H1 (cell line): Measurements from ENCODE around the gene PML. TPM values are rescaled to one million over a fixed set of nuclear protein-coding genes. Genes with fewer than 3 reads are reported as not detected.

Source experiments
- CTCF ChIA-PET: fragments of 300-600 bp; sonication (Branson Sonifier 250); formaldehyde crosslinking; loops from one replicate; lab custom pipeline; 2021; ENCODE audit not compliant: partially characterized antibody; lab: Charles Lee
- POLR2A ChIA-PET: fragments of 300-600 bp; sonication (Branson Sonifier 250); formaldehyde crosslinking; loops from one replicate; lab custom pipeline; 2021; ENCODE audit warnings: inconsistent platforms; ENCODE audit not compliant: partially characterized antibody; lab: Charles Lee
- DNase-seq, 2 experiments: peaks; one replicate each; pipeline versions ENCODE4 v3.0.0 to v3.0.0-alpha.2; 2010 to 2022; ENCODE audit warnings: low spot score in 2 of 2, low read depth in 1 of 2, mixed read lengths in 1 of 2
- FAIRE-seq: peaks from 2 replicates; lab custom pipeline; 2011; peaks lifted over from hg19 to GRCh38; lab: Jason Lieb, UNC
- H2AFZ ChIP-seq: 2 replicates; pipeline ENCODE4 v1.8.1; 2012; ENCODE audit warnings: low read length, inconsistent platforms
- H2AK5ac ChIP-seq: 2 replicates; pipeline ENCODE4 v1.6.1; 2013; ENCODE audit warnings: low read depth, low read length
- H2BK120ac ChIP-seq: replicated peaks from 2 replicates; pipeline ENCODE3; 2013; ENCODE audit warnings: low read depth, low read length, inconsistent platforms
- H2BK12ac ChIP-seq: 2 replicates; pipeline ENCODE4 v1.6.1; 2013; ENCODE audit warnings: low read depth, low read length
- H2BK15ac ChIP-seq: 2 replicates; pipeline ENCODE4 v1.6.1; 2013; ENCODE audit warnings: low read length
- H2BK20ac ChIP-seq: 2 replicates; pipeline ENCODE4 v1.6.1; 2013; ENCODE audit warnings: low read length
- H2BK5ac ChIP-seq: 2 replicates; pipeline ENCODE4 v1.6.1; 2013; ENCODE audit warnings: low read depth, low read length
- H3K14ac ChIP-seq: 2 replicates; pipeline ENCODE4 v1.6.1; 2013; ENCODE audit warnings: inconsistent platforms; ENCODE audit not compliant: insufficient read length
- H3K18ac ChIP-seq: 2 replicates; pipeline ENCODE4 v1.6.1; 2013; ENCODE audit warnings: low read length; ENCODE audit errors: extremely low read depth
- H3K23ac ChIP-seq: 2 replicates; pipeline ENCODE4 v1.6.1; 2013; ENCODE audit warnings: inconsistent platforms; ENCODE audit not compliant: insufficient read length
- H3K23me2 ChIP-seq: 2 replicates; pipeline ENCODE4 v1.6.1; 2013; ENCODE audit warnings: low read depth, low read length
- H3K27ac ChIP-seq: 2 replicates; pipeline ENCODE4 v1.6.1; 2011; ENCODE audit warnings: low read depth, low read length, inconsistent platforms
- H3K27me3 ChIP-seq, 4 experiments: replicated peaks in 1 of 4; 1 replicate in 1 of 4; 2 replicates in 3 of 4; pipeline versions ENCODE4 v1.6.1 to v1.8.1; 2011 to 2013; ENCODE audit warnings: low read length in 3 of 4, mild to moderate bottlenecking in 3 of 4, inconsistent platforms in 2 of 4, mixed read lengths in 2 of 4, moderate library complexity in 1 of 4; ENCODE audit not compliant: control insufficient read depth in 3 of 4, insufficient read depth in 3 of 4; ENCODE audit errors: extremely low read depth in 1 of 4
- H3K36me3 ChIP-seq, 4 experiments: 2 replicates each; pipeline versions ENCODE4 v1.6.1 to v1.8.1; 2011 to 2013; ENCODE audit warnings: mild to moderate bottlenecking in 4 of 4, low read length in 3 of 4, moderate library complexity in 2 of 4, control low read depth in 1 of 4, inconsistent platforms in 1 of 4; ENCODE audit not compliant: insufficient read depth in 4 of 4, control insufficient read depth in 2 of 4
- H3K4ac ChIP-seq: replicated peaks from 2 replicates; pipeline ENCODE3; 2013; ENCODE audit warnings: low read length, low read depth, mixed read lengths, inconsistent platforms; ENCODE audit not compliant: insufficient read length
- H3K4me1 ChIP-seq, 4 experiments: replicated peaks in 1 of 4; 1 replicate in 1 of 4; 2 replicates in 3 of 4; pipeline versions ENCODE4 v1.6.1 to v1.8.1; 2011 to 2013; ENCODE audit warnings: low read length in 3 of 4, inconsistent platforms in 2 of 4, mixed read lengths in 1 of 4; ENCODE audit not compliant: insufficient read depth in 4 of 4, control insufficient read depth in 3 of 4
- H3K4me2 ChIP-seq, 2 experiments: 2 replicates each; pipeline versions ENCODE4 v1.6.1 to v1.8.1; 2011 to 2013; ENCODE audit warnings: low read depth in 2 of 2, low read length in 2 of 2, control low read depth in 1 of 2, inconsistent platforms in 1 of 2, mild to moderate bottlenecking in 1 of 2; ENCODE audit not compliant: insufficient read depth in 1 of 2
- H3K4me3 ChIP-seq, 4 experiments: fragments of 200-600, 300-600 bp in 1 of 4; sonication (generic), shearing (Covaris generic), sonication (Bioruptor Twin) in 1 of 4; 2 replicates each; pipeline versions ENCODE4 v1.5.1 to v1.8.1; 2011 to 2016; ENCODE audit warnings: low read length in 4 of 4, low read depth in 3 of 4, control low read depth in 2 of 4, inconsistent platforms in 2 of 4, mild to moderate bottlenecking in 2 of 4, mixed read lengths in 1 of 4, moderate library complexity in 1 of 4; ENCODE audit not compliant: insufficient read depth in 2 of 4; ENCODE audit errors: extremely low read depth in 1 of 4
- H3K56ac ChIP-seq: replicated peaks from 2 replicates; pipeline ENCODE3; 2013; ENCODE audit warnings: low read depth, mild to moderate bottlenecking, mixed read lengths, low read length, inconsistent platforms; ENCODE audit not compliant: insufficient read length
- H3K79me1 ChIP-seq: 2 replicates; pipeline ENCODE4 v1.6.1; 2013; ENCODE audit warnings: low read depth, low read length, control low read depth
- H3K79me2 ChIP-seq, 2 experiments: 2 replicates each; pipeline versions ENCODE4 v1.6.1 to v1.8.1; 2012 to 2013; ENCODE audit warnings: low read length in 2 of 2, mild to moderate bottlenecking in 2 of 2, inconsistent platforms in 1 of 2; ENCODE audit not compliant: insufficient read depth in 2 of 2, control insufficient read depth in 1 of 2
- H3K9ac ChIP-seq, 4 experiments: replicated peaks in 1 of 4; 1 replicate in 1 of 4; 2 replicates in 3 of 4; pipeline versions ENCODE4 v1.6.1 to v1.8.1; 2011 to 2013; ENCODE audit warnings: low read depth in 3 of 4, low read length in 3 of 4, control low read depth in 2 of 4, mild to moderate bottlenecking in 2 of 4, moderate library complexity in 2 of 4, inconsistent platforms in 1 of 4; ENCODE audit errors: extremely low read depth in 1 of 4
- H3K9me3 ChIP-seq, 2 experiments: 2 replicates each; pipeline versions ENCODE4 v1.6.1 to v1.8.1; 2012 to 2013; ENCODE audit warnings: mild to moderate bottlenecking in 2 of 2, moderate library complexity in 2 of 2, control low read depth in 1 of 2, inconsistent platforms in 1 of 2, low read depth in 1 of 2, low read length in 1 of 2, mixed read lengths in 1 of 2; ENCODE audit not compliant: insufficient read depth in 2 of 2
- H4K20me1 ChIP-seq, 2 experiments: replicated peaks in 1 of 2; 2 replicates each; pipeline versions ENCODE3 to v1.8.1; 2011 to 2013; ENCODE audit warnings: inconsistent platforms in 2 of 2, low read length in 2 of 2, mild to moderate bottlenecking in 1 of 2; ENCODE audit not compliant: insufficient read depth in 2 of 2, control insufficient read depth in 1 of 2
- H4K5ac ChIP-seq: 2 replicates; pipeline ENCODE4 v1.6.1; 2013; ENCODE audit warnings: low read length, low read depth, mixed read lengths, inconsistent platforms; ENCODE audit not compliant: insufficient read length
- H4K8ac ChIP-seq: 2 replicates; pipeline ENCODE4 v1.8.0; 2013; ENCODE audit warnings: mild to moderate bottlenecking, moderate library complexity, low read length, inconsistent platforms; ENCODE audit not compliant: insufficient read depth; ENCODE audit errors: extremely low read depth
- H4K91ac ChIP-seq: replicated peaks from 2 replicates; pipeline ENCODE3; 2013; ENCODE audit warnings: low read length, mixed read lengths, inconsistent platforms; ENCODE audit not compliant: insufficient read length
- CBX5 ChIP-seq: fragments of 300-800, 300-1000 bp; sonication (generic); IDR thresholded peaks from 2 replicates; pipeline ENCODE4 v1.7.1; 2016; ENCODE audit warnings: antibody characterized with exemption, low read length, low read depth
- CHD2 ChIP-seq: IDR thresholded peaks from 2 replicates; pipeline ENCODE4 v1.6.1; 2012; ENCODE audit warnings: low read length, improper control_type of control experiment
- CREB1 ChIP-seq: IDR thresholded peaks from 2 replicates; pipeline ENCODE4 v1.6.1; 2012; ENCODE audit warnings: inconsistent platforms
- JUN ChIP-seq: IDR thresholded peaks from 2 replicates; pipeline ENCODE4 v1.6.1; 2011; ENCODE audit warnings: low read depth, mild to moderate bottlenecking, improper control_type of control experiment, low read length
- MAFK ChIP-seq: IDR thresholded peaks from 2 replicates; pipeline ENCODE4 v1.6.1; 2012; ENCODE audit warnings: low read depth, mild to moderate bottlenecking, improper control_type of control experiment, low read length
- POU5F1 ChIP-seq: IDR thresholded peaks from 2 replicates; pipeline ENCODE4 v1.6.1; 2011; ENCODE audit warnings: low read depth, mild to moderate bottlenecking, low read length, moderate library complexity
- RNF2 ChIP-seq: fragments of 200-900, 300-1000 bp; sonication (generic); IDR thresholded peaks from 2 replicates; pipeline ENCODE4 v1.7.1; 2016; ENCODE audit warnings: borderline replicate concordance, low read depth, mild to moderate bottlenecking, antibody characterized with exemption, low read length; ENCODE audit not compliant: poor library complexity, severe bottlenecking; ENCODE audit errors: missing control alignments
- RXRA ChIP-seq: IDR thresholded peaks from 2 replicates; pipeline ENCODE4 v1.6.1; 2011; ENCODE audit warnings: low read depth, mild to moderate bottlenecking, low read length, moderate library complexity; ENCODE audit not compliant: insufficient read depth
- SIX5 ChIP-seq: IDR thresholded peaks from 2 replicates; pipeline ENCODE4 v1.6.1; 2011; ENCODE audit warnings: mild to moderate bottlenecking, low read depth, low read length
- WGBS, 2 experiments: shearing (Covaris generic) in 1 of 2; methylation state at CpG; one replicate each; pipeline versions ENCODE4 v1.1.6 to v1.1.7; 2013 to 2015; ENCODE audit warnings: low lambda C conversion rate in 2 of 2, mixed read lengths in 2 of 2, inconsistent platforms in 1 of 2, low coverage in 1 of 2, missing lambda C conversion rate in 1 of 2; ENCODE audit not compliant: insufficient replicate concordance in 2 of 2, insufficient coverage in 1 of 2, insufficient read length in 1 of 2; ENCODE audit errors: extremely low coverage in 1 of 2, missing lambda C conversion rate in 1 of 2; 5-methylcytosine and 5-hydroxymethylcytosine counted together
- polyA plus RNA-seq, 7 experiments: library from polyadenylated mRNA; depleted of rRNA in 3 of 7; stranded (reverse) in 5 of 7; unstranded in 2 of 7; fragments of >200 nt in 5 of 7; fragments of 200-250 nt in 2 of 7; gene quantifications; 1 replicate in 5 of 7; 2 replicates in 1 of 7; 4 replicates in 1 of 7; pipeline versions ENCODE4 v1.2.1 to v1.2.3, GENCODE V29; 2011 to 2013; ENCODE audit warnings: missing spikeins in 2 of 7, mixed read lengths in 2 of 7
- total RNA-seq: library from RNA; stranded (reverse); fragmentation: NEBNext Ultra II Directional; extraction: Animal tissue kit (Norgen Biotek cat#: 25700); gene quantifications from 2 replicates; pipeline ENCODE4 v1.2.1, GENCODE V29; 2021
- TF ChIP-seq, protein P1 (sequence below): IDR thresholded peaks from 2 replicates; pipeline ENCODE4 v1.6.1; 2012; ENCODE audit warnings: inconsistent platforms

PML gene
- total and polyA plus RNA-seq, 2 of the 8 experiments (the other 6 are each of a cell fraction or from before 2014, with no cell fraction given) = 14.9 to 30.3 TPM

DNA sequence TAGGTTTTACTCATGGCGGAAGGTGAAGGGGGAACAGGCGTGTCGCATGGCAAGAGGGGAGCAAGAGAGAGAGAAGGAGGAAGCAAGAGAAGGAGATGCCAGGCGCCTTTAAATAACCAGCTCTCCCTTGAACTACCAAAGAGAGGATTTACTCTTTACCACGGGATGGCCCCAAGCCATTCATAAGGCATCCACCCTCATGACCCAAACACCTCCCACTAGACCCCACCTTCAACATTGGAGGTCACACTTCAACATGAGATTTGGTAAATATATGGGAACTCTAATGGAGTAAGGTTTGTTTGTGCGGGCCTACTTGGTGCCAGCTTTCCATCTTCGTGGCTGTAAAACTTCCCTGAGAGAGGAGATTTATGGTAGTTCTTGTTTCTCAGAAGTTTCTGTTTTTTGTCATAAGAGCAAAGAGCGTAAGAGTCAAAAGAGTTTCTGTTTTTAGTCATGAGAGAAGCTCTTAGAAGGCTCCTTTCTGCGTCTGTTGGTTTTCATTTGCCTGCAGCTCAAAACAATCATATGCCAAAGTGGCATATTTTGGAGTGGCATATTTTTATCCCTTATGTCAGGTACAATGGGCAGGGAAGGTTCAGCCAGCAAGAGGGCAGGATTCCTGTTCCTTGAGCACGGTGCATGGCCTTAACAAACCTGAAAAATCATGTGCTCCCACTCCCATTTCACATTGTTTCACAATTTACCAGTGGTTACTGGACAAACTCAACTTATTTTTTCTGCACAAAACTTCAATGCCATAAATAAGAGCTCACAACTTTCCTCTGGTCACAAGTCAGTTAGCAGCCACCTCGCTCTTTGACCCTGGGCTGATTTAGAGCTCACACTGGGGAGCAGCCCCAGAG lies 12.5 kb downstream of the PML start:
- CTCF ChIA-PET = interaction anchor here (0.9 to 5.1 kb wide), 4 partner anchors 9 to 46 kb away, joined by 3 to 18 read pairs (median 8); no protein-coding TSS in a partner anchor
- Histone ChIP-seq H3K56ac (no peak overlapping the region), H2BK20ac (no peak overlapping the region), H4K20me1 (peaks cover 3 to 16% of the 10 kb centered on the region in 2 experiments), H3K4me2 (no peak overlapping the region), H3K23ac (no peak overlapping the region), H2BK5ac (no peak overlapping the region), H3K79me1 (peaks cover 5% of the 10 kb centered on the region; the same call in 1 of the 2 replicates), H2AFZ (no peak overlapping the region), H2BK15ac (no peak overlapping the region), H2BK12ac (no peak overlapping the region), H3K27ac (no peak overlapping the region), H3K9ac (0 out of 7 replicates have a peak overlapping the region, but pooled peaks of 1 of the 4 experiments have one; percentile 4), H2BK120ac (peak overlapping the region; percentile 33), H3K9me3 (no peaks in the 10 kb centered on the region), H4K8ac (no peak overlapping the region), H3K23me2 (no peaks in the 10 kb centered on the region), H3K4ac (no peak overlapping the region), H3K27me3 (no peaks in the 10 kb centered on the region), H3K4me1 (no peaks in the 10 kb centered on the region), H3K79me2 (peaks cover 0 to 3% of the 10 kb centered on the region in 2 experiments; a peak in 1 of 4 replicates), H3K14ac (no peak overlapping the region), H3K36me3 (peaks cover 0 to 6% (median 2%) of the 10 kb centered on the region in 4 experiments; a peak in 4 of 8 replicates), H3K18ac (no peak overlapping the region), H4K91ac (no peak overlapping the region), H2AK5ac (no peak overlapping the region), H3K4me3 (no peak overlapping the region), H4K5ac (no peak overlapping the region)
- POLR2A ChIA-PET = interaction anchor here (1.4 kb wide), 1 partner anchor 112 kb away, joined by 4 read pairs; no protein-coding TSS in a partner anchor
- TF ChIP-seq CREB1 = no peak
- no peak for TF ChIP-seq POU5F1
- TF ChIP-seq JUN = no peak
- no peak for TF ChIP-seq RNF2
- no peak for TF ChIP-seq CBX5
- TF ChIP-seq RXRA = no peak
- no peak for TF ChIP-seq SIX5
- TF ChIP-seq CHD2 = no peak
- TF ChIP-seq MAFK = no peak
- TF ChIP-seq, protein P1, sequence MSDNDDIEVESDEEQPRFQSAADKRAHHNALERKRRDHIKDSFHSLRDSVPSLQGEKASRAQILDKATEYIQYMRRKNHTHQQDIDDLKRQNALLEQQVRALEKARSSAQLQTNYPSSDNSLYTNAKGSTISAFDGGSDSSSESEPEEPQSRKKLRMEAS = no peak
- WGBS, 2 experiments = 89% methylated on average over 11 of the region's 11 CpGs; no CpG with 5 or more reads in 1 of the 2 experiments
- DNase-seq = no peak
- FAIRE-seq = no peak
